ENCODE results near the gene SART1. TPM values are rescaled to one million over a fixed set of nuclear protein-coding genes. Genes with fewer than 3 reads are reported as not detected.

SART1 gene
- total RNA-seq, 4 donors from 2014 or later = 49.6 to 73.7 (median 62.3) TPM

DNA sequence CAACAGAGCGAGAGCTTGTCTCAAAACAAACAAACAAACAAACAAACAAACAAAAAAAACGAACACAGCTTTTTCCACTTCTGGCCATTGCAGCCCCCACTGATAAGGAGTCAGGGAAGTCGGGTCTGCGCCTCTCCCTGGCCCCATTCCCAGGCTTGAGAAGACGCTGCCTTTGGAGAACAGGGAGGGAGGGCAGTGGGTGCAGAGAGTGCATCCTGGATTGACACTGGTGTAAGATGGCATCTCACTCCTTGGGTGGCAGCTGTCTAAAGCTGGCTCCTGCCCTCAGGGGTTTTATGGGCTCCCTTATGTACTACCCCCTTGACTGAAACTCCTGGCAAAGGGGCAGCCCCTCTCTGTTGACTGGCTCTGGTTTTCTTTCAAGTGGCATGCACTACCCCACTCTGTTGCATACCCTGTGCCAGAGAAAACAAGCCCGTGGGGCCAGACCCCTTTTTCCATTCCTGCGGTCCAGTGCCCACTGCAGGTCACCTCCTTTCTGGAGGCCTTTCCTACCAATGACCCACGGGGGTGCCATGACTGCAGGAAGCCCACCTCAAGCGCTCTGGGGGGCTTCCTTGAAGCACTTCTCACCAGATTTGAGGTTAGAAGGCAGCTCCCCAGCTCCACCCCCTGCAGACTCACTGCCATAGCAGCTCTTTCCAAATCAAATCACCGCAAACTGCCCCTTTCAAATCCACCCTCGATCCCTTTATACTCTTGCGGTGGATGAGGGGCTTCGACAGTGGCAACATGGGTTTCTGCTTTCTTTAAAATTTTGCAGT lies 29.6 kb upstream of the SART1 start:
- TF ChIP-seq, protein P1, sequence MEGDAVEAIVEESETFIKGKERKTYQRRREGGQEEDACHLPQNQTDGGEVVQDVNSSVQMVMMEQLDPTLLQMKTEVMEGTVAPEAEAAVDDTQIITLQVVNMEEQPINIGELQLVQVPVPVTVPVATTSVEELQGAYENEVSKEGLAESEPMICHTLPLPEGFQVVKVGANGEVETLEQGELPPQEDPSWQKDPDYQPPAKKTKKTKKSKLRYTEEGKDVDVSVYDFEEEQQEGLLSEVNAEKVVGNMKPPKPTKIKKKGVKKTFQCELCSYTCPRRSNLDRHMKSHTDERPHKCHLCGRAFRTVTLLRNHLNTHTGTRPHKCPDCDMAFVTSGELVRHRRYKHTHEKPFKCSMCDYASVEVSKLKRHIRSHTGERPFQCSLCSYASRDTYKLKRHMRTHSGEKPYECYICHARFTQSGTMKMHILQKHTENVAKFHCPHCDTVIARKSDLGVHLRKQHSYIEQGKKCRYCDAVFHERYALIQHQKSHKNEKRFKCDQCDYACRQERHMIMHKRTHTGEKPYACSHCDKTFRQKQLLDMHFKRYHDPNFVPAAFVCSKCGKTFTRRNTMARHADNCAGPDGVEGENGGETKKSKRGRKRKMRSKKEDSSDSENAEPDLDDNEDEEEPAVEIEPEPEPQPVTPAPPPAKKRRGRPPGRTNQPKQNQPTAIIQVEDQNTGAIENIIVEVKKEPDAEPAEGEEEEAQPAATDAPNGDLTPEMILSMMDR (IDR thresholded peaks at IDR 0.05) = no peak
- TF ChIP-seq EP300 (IDR thresholded peaks at IDR 0.05) (no peak), POLR2A (IDR thresholded peaks at IDR 0.05) (no peak)
- Histone ChIP-seq H3K27ac (no peak overlapping the region), H3K4me3 (no peak overlapping the region), H3K4me1 (no peaks in the 10 kb centered on the region), H3K9me3 (no peaks in the 10 kb centered on the region), H3K27me3 (peaks cover 0 to 7% of the 10 kb centered on the region in 2 donors), H3K36me3 (no peaks in the 10 kb centered on the region)
- no peak for DNase-seq (ENCODE audit: low spot score in 2 of 2)
- WGBS, 2 donors = 64 to 69% methylated on average over 13 of the region's 13 CpGs

DNA sequence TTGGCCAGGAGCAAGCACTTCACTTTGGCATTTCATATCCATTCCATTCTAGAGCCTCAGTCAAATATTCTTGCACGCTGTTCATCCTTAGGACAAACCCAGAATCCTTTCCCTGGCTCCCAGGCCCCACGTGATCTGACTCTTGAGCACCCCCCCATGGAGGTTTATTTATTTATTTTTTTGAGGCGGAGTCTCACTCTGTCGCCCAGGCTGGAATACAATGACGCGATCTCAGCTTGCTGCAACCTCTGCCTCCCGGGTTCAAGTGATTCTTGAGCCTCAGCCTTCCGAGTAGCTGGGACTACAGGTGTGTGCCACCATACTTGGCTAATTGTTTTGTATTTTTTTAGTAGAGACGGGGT lies 29.0 kb upstream of the SART1 start:
- 32 to 41% methylated on average over 9 of the region's 9 CpGs for WGBS, 2 donors
- no peaks in the 10 kb centered on the region for H3K9me3 ChIP-seq
- H3K4me3 ChIP-seq = no peak overlapping the region
- no peak for DNase-seq (ENCODE audit: low spot score in 2 of 2)
- TF ChIP-seq, protein P1 (IDR thresholded peaks at IDR 0.05) = no peak
- TF ChIP-seq POLR2A (IDR thresholded peaks at IDR 0.05) (no peak), EP300 (IDR thresholded peaks at IDR 0.05) (no peak)
- peaks cover 0 to 10% of the 10 kb centered on the region in 2 donors for H3K27me3 ChIP-seq
- H3K4me1 ChIP-seq = no peaks in the 10 kb centered on the region
- H3K27ac ChIP-seq = no peak overlapping the region
- no peaks in the 10 kb centered on the region for H3K36me3 ChIP-seq

DNA sequence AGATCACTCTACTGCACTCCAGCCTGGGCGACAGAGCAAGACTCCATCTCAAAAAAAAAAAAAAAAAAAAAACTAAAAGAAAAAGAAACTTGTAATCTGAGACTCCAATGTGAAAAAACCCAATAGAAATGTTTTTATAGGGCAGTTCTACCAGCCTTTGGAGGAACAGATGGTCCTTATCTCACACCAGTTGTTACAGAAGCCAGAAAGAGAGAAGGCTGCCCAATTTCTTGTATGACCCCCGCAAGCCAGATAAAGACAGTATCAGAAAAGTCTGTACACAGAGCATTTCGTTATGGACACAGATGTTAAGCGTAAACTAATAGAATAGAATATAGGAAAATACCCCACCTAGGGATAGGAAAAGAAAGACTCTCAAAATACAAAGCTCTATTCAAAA lies 27.5 kb upstream of the SART1 start:
- no peaks in the 10 kb centered on the region for H3K9me3 ChIP-seq
- no peaks in the 10 kb centered on the region for H3K36me3 ChIP-seq
- H3K27me3 ChIP-seq = peaks cover 0 to 14% of the 10 kb centered on the region in 2 donors
- no peak for DNase-seq (ENCODE audit: low spot score in 2 of 2)
- H3K4me3 ChIP-seq = no peak overlapping the region
- H3K4me1 ChIP-seq = no peaks in the 10 kb centered on the region
- no peak overlapping the region for H3K27ac ChIP-seq
- WGBS, 2 donors = 65 to 67% methylated on average over 4 of the region's 4 CpGs
- TF ChIP-seq EP300 (IDR thresholded peaks at IDR 0.05) (no peak), POLR2A (IDR thresholded peaks at IDR 0.05) (no peak)
- TF ChIP-seq, protein P1 (IDR thresholded peaks at IDR 0.05) = no peak

- no peak overlapping the region for H3K27ac ChIP-seq
- 46 to 61% methylated on average over 4 of the region's 4 CpGs for WGBS, 2 donors
- TF ChIP-seq, protein P1 (IDR thresholded peaks at IDR 0.05) = no peak
- TF ChIP-seq EP300 (IDR thresholded peaks at IDR 0.05) = no peak
- TF ChIP-seq POLR2A (IDR thresholded peaks at IDR 0.05) = no peak
- DNase-seq (ENCODE audit: low spot score in 2 of 2) = no peak
- no peaks in the 10 kb centered on the region for H3K36me3 ChIP-seq
- no peak overlapping the region for H3K4me3 ChIP-seq
- no peaks in the 10 kb centered on the region for H3K9me3 ChIP-seq
- no peaks in the 10 kb centered on the region for H3K4me1 ChIP-seq
- H3K27me3 ChIP-seq = peaks cover 0 to 14% of the 10 kb centered on the region in 2 donors
Observed at GRCh38 chr11:65937766-65938165, 23.8 kb upstream of the SART1 start.

GRCh38 chr11:65941720-65942310 lies 19.7 kb upstream of the SART1 start:
- Histone ChIP-seq H3K36me3 (no peaks in the 10 kb centered on the region), H3K27me3 (peaks cover 0 to 8% of the 10 kb centered on the region in 2 donors), H3K27ac (no peak overlapping the region), H3K9me3 (no peaks in the 10 kb centered on the region), H3K4me1 (no peaks in the 10 kb centered on the region), H3K4me3 (no peak overlapping the region)
- DNase-seq (ENCODE audit: low spot score in 2 of 2) = no peak
- TF ChIP-seq POLR2A (IDR thresholded peaks at IDR 0.05) (no peak), EP300 (IDR thresholded peaks at IDR 0.05) (no peak)
- TF ChIP-seq, protein P1 (IDR thresholded peaks at IDR 0.05) = no peak
- WGBS, 2 donors = 69 to 74% methylated on average over 9 of the region's 9 CpGs

Measured in tibial nerve (tissue), 4 donors.